IPS-18a (cell line): Measurements from ENCODE around the gene SLC2A1.

Experiments
- H3K27ac ChIP-seq: one replicate; pipeline ENCODE4 v1.5.1; 2013; ENCODE audit warnings: low read length
- H3K27me3 ChIP-seq: one replicate; pipeline ENCODE4 v1.6.1; 2013; ENCODE audit warnings: mild to moderate bottlenecking, low read length; ENCODE audit not compliant: control insufficient read depth, insufficient read depth
- H3K36me3 ChIP-seq: one replicate; pipeline ENCODE4 v1.6.1; 2013; ENCODE audit warnings: low read depth, low read length; ENCODE audit not compliant: control insufficient read depth
- H3K4me1 ChIP-seq: one replicate; pipeline ENCODE4 v1.6.1; 2013; ENCODE audit warnings: low read depth, low read length; ENCODE audit not compliant: control insufficient read depth
- H3K4me3 ChIP-seq: one replicate; pipeline ENCODE4 v1.5.1; 2013; ENCODE audit warnings: low read length
- H3K9ac ChIP-seq: one replicate; pipeline ENCODE4 v1.6.1; 2013; ENCODE audit warnings: mild to moderate bottlenecking, low read length, moderate library complexity
- H3K9me3 ChIP-seq: one replicate; pipeline ENCODE4 v1.6.1; 2013; ENCODE audit warnings: low read depth, low read length; ENCODE audit not compliant: control insufficient read depth

Gene SLC2A1

DNA sequence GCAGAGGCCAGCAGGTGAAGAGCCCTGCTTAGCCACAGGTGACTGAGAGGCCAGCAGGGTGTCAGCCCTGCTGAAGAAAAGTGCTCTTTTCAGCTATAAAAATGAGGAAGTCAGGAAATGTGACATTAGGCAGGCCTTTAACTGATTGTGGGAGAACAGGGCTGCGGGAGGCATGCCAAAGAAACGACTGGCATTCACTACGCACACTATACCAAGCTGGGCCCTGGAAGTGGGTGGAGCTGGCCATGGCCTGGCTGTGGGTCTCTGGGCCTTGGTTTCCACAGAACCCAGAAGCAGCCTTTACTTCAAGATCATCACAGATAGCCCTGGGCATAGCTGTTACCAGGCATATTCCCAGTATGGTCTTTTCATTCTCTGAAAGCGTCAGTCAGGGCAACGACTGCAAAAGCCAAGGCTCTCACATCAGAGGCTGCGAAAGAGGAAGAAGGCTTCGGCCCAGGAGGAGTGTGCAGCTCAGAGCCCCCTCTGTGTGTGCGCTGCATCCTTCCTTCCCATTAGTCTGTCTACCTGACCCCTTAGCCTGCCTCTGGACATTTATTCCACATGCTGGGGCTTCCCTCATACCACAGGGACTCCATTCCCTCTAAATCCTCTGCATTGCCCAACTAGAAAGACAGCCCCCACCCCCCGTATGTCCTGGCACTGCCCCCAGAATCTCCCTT lies 14.3 kb downstream of the SLC2A1 start:
- Histone ChIP-seq H3K9ac (no peak overlapping the region), H3K27me3 (no peaks in the 10 kb centered on the region), H3K36me3 (peaks cover 53% of the 10 kb centered on the region), H3K4me1 (peaks cover 18% of the 10 kb centered on the region), H3K27ac (no peak overlapping the region), H3K4me3 (no peak overlapping the region), H3K9me3 (no peaks in the 10 kb centered on the region)

GRCh38 chr1:42943728-42944127 lies 14.9 kb downstream of the SLC2A1 start:
- H3K36me3 ChIP-seq = peaks cover 60% of the 10 kb centered on the region

DNA sequence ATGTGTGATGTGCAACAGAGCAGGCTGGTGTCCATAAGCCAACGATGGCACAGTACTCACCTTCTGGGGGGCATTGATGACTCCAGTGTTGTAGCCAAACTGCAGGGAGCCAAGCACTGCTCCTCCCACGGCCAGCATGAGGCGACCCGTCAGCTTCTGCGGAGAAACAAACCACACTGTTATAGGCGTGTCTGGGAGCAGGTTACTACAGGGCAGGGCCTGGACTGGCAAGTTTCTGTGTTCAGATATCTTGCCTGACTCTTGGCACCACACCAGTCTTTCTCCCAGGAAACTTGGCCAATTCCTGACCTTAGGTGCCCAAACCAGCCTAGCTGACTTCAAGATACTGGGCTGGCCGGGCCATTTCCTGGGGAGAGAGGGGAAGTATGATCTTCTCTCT lies 15.5 kb downstream of the SLC2A1 start:
- no peaks in the 10 kb centered on the region for H3K27me3 ChIP-seq
- H3K9ac ChIP-seq = no peak overlapping the region
- peaks cover 9% of the 10 kb centered on the region for H3K4me1 ChIP-seq
- H3K9me3 ChIP-seq = no peaks in the 10 kb centered on the region
- peaks cover 63% of the 10 kb centered on the region for H3K36me3 ChIP-seq
- H3K27ac ChIP-seq = no peak overlapping the region
- H3K4me3 ChIP-seq = no peak overlapping the region

More at GRCh38 chr1:42943728-42944127, 14.9 kb downstream of the SLC2A1 start:
- H3K4me1 ChIP-seq = peaks cover 13% of the 10 kb centered on the region
- H3K9me3 ChIP-seq = no peaks in the 10 kb centered on the region
- H3K9ac ChIP-seq = no peak overlapping the region
- no peak overlapping the region for H3K4me3 ChIP-seq
- no peaks in the 10 kb centered on the region for H3K27me3 ChIP-seq
- H3K27ac ChIP-seq = no peak overlapping the region

DNA sequence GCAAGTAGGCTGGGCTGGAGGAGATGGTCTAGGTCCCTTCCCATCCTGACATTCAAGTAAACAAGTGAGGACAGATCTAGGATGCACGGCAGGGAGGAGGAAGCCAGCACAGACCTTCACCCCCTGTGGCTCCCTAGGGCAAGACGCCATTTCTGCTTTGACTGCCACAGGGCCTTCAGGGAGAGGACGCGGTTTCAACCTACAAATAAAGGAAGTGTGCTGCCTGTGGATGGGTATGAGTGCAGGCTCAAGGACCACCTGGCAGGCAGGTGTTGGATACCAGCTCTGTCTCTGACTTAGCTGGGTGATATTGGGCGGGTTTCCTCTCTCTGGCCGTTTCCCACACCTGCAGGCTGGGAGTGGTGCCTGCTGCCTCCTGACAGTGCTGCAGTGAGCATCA lies 16.2 kb downstream of the SLC2A1 start:
- H3K9ac ChIP-seq = no peak overlapping the region
- H3K36me3 ChIP-seq = peaks cover 65% of the 10 kb centered on the region
- H3K27ac ChIP-seq = no peak overlapping the region
- no peaks in the 10 kb centered on the region for H3K9me3 ChIP-seq
- no peaks in the 10 kb centered on the region for H3K27me3 ChIP-seq
- no peak overlapping the region for H3K4me3 ChIP-seq
- peaks cover 3% of the 10 kb centered on the region for H3K4me1 ChIP-seq

GRCh38 chr1:42941640-42942330 lies 16.9 kb downstream of the SLC2A1 start:
- Histone ChIP-seq H3K27ac (no peak overlapping the region), H3K4me1 (peaks cover 3% of the 10 kb centered on the region), H3K36me3 (peaks cover 69% of the 10 kb centered on the region), H3K27me3 (no peaks in the 10 kb centered on the region), H3K9ac (no peak overlapping the region), H3K9me3 (no peaks in the 10 kb centered on the region), H3K4me3 (no peak overlapping the region)

DNA sequence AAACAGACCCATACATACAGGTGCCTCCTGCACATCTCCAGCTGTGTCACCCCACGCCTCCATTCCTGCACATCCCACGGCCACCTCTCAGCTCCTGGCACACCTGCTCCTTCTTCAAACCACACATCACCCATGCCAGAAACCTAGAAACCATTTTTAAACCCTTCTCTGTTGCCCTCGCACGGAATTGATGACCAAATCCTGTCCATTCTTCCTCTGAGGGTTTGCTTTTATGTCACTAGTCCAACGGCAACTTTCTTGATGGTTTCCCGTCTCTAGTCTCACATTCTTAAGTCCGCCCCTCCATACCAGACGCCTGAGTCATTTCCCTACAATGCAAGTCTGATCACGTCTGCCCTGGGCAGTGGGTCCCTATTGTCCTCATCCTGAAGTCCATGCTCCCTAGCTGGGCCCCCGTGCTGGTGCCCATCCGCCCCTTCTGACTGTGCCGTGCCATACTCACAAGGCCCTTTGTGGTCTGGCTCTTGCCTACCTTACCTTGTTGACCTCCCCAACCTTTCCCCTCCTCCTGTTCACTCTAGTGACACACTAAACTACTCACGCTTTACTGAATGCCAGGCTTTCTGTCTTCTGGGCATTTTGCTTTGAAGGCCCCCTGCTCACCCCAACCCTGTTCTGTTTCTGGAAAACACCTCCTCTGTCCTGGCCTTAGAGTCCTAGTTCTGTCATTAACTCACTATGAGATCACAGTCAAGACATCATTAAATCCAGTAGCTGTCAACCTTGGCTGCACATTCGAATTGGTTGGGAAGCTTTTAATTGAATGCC lies 17.6 kb downstream of the SLC2A1 start:
- no peaks in the 10 kb centered on the region for H3K9me3 ChIP-seq
- H3K9ac ChIP-seq = no peak overlapping the region
- H3K27me3 ChIP-seq = no peaks in the 10 kb centered on the region
- H3K4me3 ChIP-seq = no peak overlapping the region
- H3K4me1 ChIP-seq = peaks cover 3% of the 10 kb centered on the region
- peaks cover 72% of the 10 kb centered on the region for H3K36me3 ChIP-seq
- H3K27ac ChIP-seq = no peak overlapping the region

- no peak overlapping the region for H3K4me3 ChIP-seq
- peaks cover 89% of the 10 kb centered on the region for H3K36me3 ChIP-seq
- H3K9ac ChIP-seq = no peak overlapping the region
- H3K27me3 ChIP-seq = no peaks in the 10 kb centered on the region
- no peak overlapping the region for H3K27ac ChIP-seq
- no peaks in the 10 kb centered on the region for H3K4me1 ChIP-seq
- H3K9me3 ChIP-seq = no peaks in the 10 kb centered on the region
Observed at GRCh38 chr1:42938645-42939615, 19.7 kb downstream of the SLC2A1 start.

DNA sequence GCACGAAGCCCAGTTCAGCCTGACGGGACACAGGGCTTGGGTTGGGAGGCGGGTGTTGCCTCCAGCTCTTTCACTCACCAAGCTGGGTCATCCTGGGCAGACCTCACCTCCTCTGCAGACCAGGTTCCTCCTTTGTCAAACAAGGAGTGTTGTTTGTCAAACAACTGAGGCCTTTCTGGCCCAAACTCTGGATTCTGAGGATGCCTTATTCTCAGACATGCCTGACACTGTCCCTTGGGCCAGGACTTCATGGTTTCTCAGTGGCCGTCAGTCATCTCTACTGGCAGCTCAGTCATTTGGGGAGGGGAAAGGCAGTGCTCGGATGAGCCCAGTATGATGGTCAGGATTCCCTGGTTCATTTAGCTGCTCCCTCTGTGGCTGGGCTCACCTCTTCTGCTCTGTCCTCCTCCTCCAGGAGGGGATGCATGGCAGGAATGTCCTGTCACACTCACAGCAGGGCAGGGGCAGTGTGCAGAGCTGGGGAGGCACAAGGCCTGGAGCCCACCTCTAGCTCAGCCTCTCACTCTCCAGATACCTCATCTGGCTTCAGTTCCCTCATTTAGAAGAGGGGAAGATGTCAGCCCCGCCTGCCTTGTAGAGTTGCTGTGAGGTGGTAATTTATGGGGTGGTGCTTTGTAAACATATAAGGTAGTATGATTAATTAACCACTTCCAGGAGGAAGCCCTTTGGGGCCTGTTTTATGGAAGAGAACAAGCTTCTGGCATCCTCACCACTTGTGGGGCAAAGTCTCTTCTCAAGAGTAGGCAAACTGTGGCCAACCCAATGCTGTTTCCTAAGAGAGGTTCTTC lies 20.6 kb downstream of the SLC2A1 start:
- Histone ChIP-seq H3K4me1 (no peaks in the 10 kb centered on the region), H3K27ac (no peak overlapping the region), H3K9ac (no peak overlapping the region), H3K9me3 (no peaks in the 10 kb centered on the region), H3K4me3 (no peak overlapping the region), H3K27me3 (no peaks in the 10 kb centered on the region), H3K36me3 (peaks cover 89% of the 10 kb centered on the region)

- Histone ChIP-seq H3K27ac (no peak overlapping the region), H3K9ac (no peak overlapping the region), H3K36me3 (peaks cover 88% of the 10 kb centered on the region), H3K4me1 (peaks cover 2% of the 10 kb centered on the region), H3K4me3 (no peak overlapping the region), H3K27me3 (no peaks in the 10 kb centered on the region), H3K9me3 (no peaks in the 10 kb centered on the region)
Observed at GRCh38 chr1:42937141-42937696, 21.4 kb downstream of the SLC2A1 start.

GRCh38 chr1:42936309-42937078 lies 22.2 kb downstream of the SLC2A1 start:
- Histone ChIP-seq H3K9ac (no peak overlapping the region), H3K4me1 (peaks cover 2% of the 10 kb centered on the region)

More at GRCh38 chr1:42936309-42937078, 22.2 kb downstream of the SLC2A1 start:
- H3K36me3 ChIP-seq = peaks cover 80% of the 10 kb centered on the region
- no peaks in the 10 kb centered on the region for H3K9me3 ChIP-seq
- H3K27me3 ChIP-seq = no peaks in the 10 kb centered on the region
- no peak overlapping the region for H3K4me3 ChIP-seq
- H3K27ac ChIP-seq = no peak overlapping the region
